Measurements from ENCODE around the gene PLEKHG5. TPM values are rescaled to one million over a fixed set of nuclear protein-coding genes. Genes with fewer than 3 reads are reported as not detected.

PLEKHG5 gene
- total RNA-seq, 2 experiments from 2014 or later: 1.7 to 1.8 TPM

GRCh38 chr1:6485168-6486101, 6.0 kb downstream of the PLEKHG5 start:
- ChIA-PET POLR2A (interaction anchor here (0.7 to 1.3 kb wide), 2 partner anchors 8 to 64 kb away, joined by 3 read pairs; no protein-coding TSS in a partner anchor), CTCF (interaction anchor here (1.0 to 5.9 kb wide), 15 partner anchors 8 to 161 kb away, joined by 3 to 38 read pairs (median 4); partner anchors contain the start of gene TNFRSF25)
- TF ChIP-seq CTCF (IDR thresholded peaks at IDR 0.05): no peak
- no peak for ATAC-seq
- no peak overlapping the region for H3K27ac Mint-ChIP-seq
- peaks cover 18% of the 10 kb centered on the region for H3K27me3 Mint-ChIP-seq
- no peak overlapping the region for H3K4me3 Mint-ChIP-seq
- H3K4me1 Mint-ChIP-seq (ENCODE audit: low read depth): peaks cover 10% of the 10 kb centered on the region
- H3K9me3 Mint-ChIP-seq: no peaks in the 10 kb centered on the region
- intact Hi-C loops (cut with micrococcal nuclease): no loop called here
- DNase-seq: no peak
- no peaks in the 10 kb centered on the region for H3K36me3 Mint-ChIP-seq (ENCODE audit: low read depth)

- DNase-seq (no peak), ATAC-seq (no peak)
- Mint-ChIP-seq H3K36me3 (ENCODE audit: low read depth) (no peaks in the 10 kb centered on the region), H3K27me3 (peaks cover 18% of the 10 kb centered on the region), H3K27ac (no peak overlapping the region), H3K9me3 (no peaks in the 10 kb centered on the region), H3K4me3 (no peak overlapping the region), H3K4me1 (ENCODE audit: low read depth) (peaks cover 10% of the 10 kb centered on the region)
- POLR2A ChIA-PET: interaction anchor here (0.7 kb wide), 1 partner anchor 64 kb away, joined by 3 read pairs; no protein-coding TSS in a partner anchor
- no peak for TF ChIP-seq CTCF (IDR thresholded peaks at IDR 0.05)
- intact Hi-C loops (cut with micrococcal nuclease): no loop called here
- CTCF ChIA-PET: interaction anchor here (1.4 kb wide), 1 partner anchor 62 kb away, joined by 3 read pairs; no protein-coding TSS in a partner anchor
Measured at GRCh38 chr1:6484826-6485167, 6.7 kb downstream of the PLEKHG5 start.

GRCh38 chr1:6483761-6484117, 7.7 kb downstream of the PLEKHG5 start:
- H3K27me3 Mint-ChIP-seq: peaks cover 18% of the 10 kb centered on the region
- ATAC-seq: no peak
- peaks cover 10% of the 10 kb centered on the region for H3K4me1 Mint-ChIP-seq (ENCODE audit: low read depth)
- H3K36me3 Mint-ChIP-seq (ENCODE audit: low read depth): no peaks in the 10 kb centered on the region
- ChIA-PET POLR2A (no interaction called here), CTCF (interaction anchor here (1.2 to 1.4 kb wide), 2 partner anchors 29 to 35 kb away, joined by 3 to 4 read pairs; no protein-coding TSS in a partner anchor)
- TF ChIP-seq CTCF (IDR thresholded peaks at IDR 0.05): no peak
- no peak for DNase-seq
- no peak overlapping the region for H3K4me3 Mint-ChIP-seq
- H3K27ac Mint-ChIP-seq: no peak overlapping the region
- no peaks in the 10 kb centered on the region for H3K9me3 Mint-ChIP-seq
- intact Hi-C loops (cut with micrococcal nuclease): no loop called here

GRCh38 chr1:6483017-6483760, 8.3 kb downstream of the PLEKHG5 start:
- H3K4me3 Mint-ChIP-seq: no peak overlapping the region
- ATAC-seq: no peak
- ChIA-PET POLR2A (no interaction called here), CTCF (interaction anchor here (0.6 to 1.4 kb wide), 4 partner anchors 9 to 35 kb away, joined by 3 to 4 read pairs (median 3); no protein-coding TSS in a partner anchor)
- no peak overlapping the region for H3K27ac Mint-ChIP-seq
- TF ChIP-seq CTCF (IDR thresholded peaks at IDR 0.05): no peak
- H3K9me3 Mint-ChIP-seq: no peaks in the 10 kb centered on the region
- no peaks in the 10 kb centered on the region for H3K36me3 Mint-ChIP-seq (ENCODE audit: low read depth)
- intact Hi-C loops (cut with micrococcal nuclease): no loop called here
- H3K27me3 Mint-ChIP-seq: peaks cover 18% of the 10 kb centered on the region
- peaks cover 10% of the 10 kb centered on the region for H3K4me1 Mint-ChIP-seq (ENCODE audit: low read depth)
- DNase-seq: no peak
